ENCODE measurements around the gene STK32B. TPM values are rescaled to one million over a fixed set of nuclear protein-coding genes. Genes with fewer than 3 reads are reported as not detected.

STK32B gene
- polyA plus RNA-seq, 2 of the 4 experiments (the other 2 are of a cell fraction) = 7.6 to 12.1 TPM

DNA sequence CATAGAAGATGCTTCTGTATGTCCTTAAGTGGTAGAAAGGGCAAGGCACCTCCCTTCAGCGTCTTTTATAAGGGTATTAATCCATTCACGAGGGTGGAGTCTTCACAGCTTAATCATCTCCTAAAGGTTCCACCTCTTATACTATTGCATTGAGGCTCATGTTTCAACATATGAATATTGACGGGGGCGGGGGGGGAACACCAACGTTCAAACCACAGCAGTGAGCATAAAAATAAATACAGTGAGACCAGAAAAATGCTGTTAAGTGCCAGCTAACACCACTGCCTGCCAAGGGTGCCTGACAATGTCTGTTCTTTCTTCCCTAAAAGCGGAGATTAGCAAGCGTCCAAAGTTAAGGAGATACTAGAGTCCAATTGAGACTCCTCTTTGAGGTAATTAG is 323.3 kb downstream of the STK32B start:
- TF ChIP-seq CEBPB (IDR thresholded peaks at IDR 0.05) (no peak), EP300 (IDR thresholded peaks at IDR 0.05) (no peak), EHF (CRISPR knock-in tag; IDR thresholded peaks at IDR 0.05) (no peak), CBX2 (IDR thresholded peaks at IDR 0.05; ENCODE audit: borderline replicate concordance, low read depth) (no peak)
- WGBS (ENCODE audit: missing lambda C conversion rate) = 76% methylated on average over 7 of the region's 7 CpGs
- Histone ChIP-seq H3K27ac (peak overlapping the region in 1 of 2 experiments; percentile 43; a peak in 2 of 6 replicates), H3K9me3 (no peaks in the 10 kb centered on the region), H3K4me3 (no peak overlapping the region), H3K4me1 (peaks cover 29% of the 10 kb centered on the region), H3K4me2 (no peak overlapping the region)
- CTCF ChIA-PET = no interaction called here
- ATAC-seq (no peak), DNase-seq (ENCODE audit: low read depth in 1 of 2, low spot score in 1 of 2) (no peak), FAIRE-seq (no peak)
- POLR2A ChIA-PET = no interaction called here

DNA sequence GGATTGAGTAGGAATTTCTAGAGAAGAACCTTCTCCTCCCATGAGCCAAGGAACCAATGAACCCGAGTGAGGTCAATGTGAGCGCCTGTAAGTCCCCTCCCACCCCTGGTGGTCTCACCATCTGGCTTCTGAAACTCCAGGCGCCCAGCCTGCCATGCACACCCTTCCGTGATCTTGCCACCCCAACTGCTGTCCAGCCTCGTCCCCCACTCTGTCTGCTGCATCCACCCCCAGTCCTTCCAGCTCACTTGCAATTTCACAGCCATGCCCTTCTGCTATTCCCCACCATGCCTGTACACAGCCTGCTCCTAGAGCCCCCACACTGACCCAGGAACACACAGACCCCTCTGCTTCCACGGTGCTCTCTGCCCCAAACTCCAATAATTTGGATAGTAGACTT is 323.7 kb downstream of the STK32B start:
- Histone ChIP-seq H3K4me3 (no peak overlapping the region), H3K9me3 (no peaks in the 10 kb centered on the region), H3K4me2 (no peak overlapping the region), H3K27ac (peak overlapping the region in 1 of 2 experiments; percentile 43; a peak in 1 of 6 replicates), H3K4me1 (peaks cover 25% of the 10 kb centered on the region)
- ChIA-PET POLR2A (no interaction called here), CTCF (no interaction called here)
- TF ChIP-seq PHF8 (IDR thresholded peaks at IDR 0.05; ENCODE audit: borderline replicate concordance, low read depth) (no peak), RARB (CRISPR knock-in tag; IDR thresholded peaks at IDR 0.05) (no peak), NPAS2 (CRISPR knock-in tag; IDR thresholded peaks at IDR 0.05; ENCODE audit: borderline replicate concordance) (no peak), ZNF302 (CRISPR knock-in tag; IDR thresholded peaks at IDR 0.05) (no peak), JUN (IDR thresholded peaks at IDR 0.05) (no peak), CHD4 (IDR thresholded peaks at IDR 0.05; ENCODE audit: borderline replicate concordance) (no peak), CEBPB (IDR thresholded peaks at IDR 0.05) (no peak), ZC3H11A (IDR thresholded peaks at IDR 0.05) (no peak)
- TF ChIP-seq, protein P1, sequence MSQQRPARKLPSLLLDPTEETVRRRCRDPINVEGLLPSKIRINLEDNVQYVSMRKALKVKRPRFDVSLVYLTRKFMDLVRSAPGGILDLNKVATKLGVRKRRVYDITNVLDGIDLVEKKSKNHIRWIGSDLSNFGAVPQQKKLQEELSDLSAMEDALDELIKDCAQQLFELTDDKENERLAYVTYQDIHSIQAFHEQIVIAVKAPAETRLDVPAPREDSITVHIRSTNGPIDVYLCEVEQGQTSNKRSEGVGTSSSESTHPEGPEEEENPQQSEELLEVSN (IDR thresholded peaks at IDR 0.05; ENCODE audit: borderline replicate concordance, low read depth) = no peak
- TF ChIP-seq, protein P2, sequence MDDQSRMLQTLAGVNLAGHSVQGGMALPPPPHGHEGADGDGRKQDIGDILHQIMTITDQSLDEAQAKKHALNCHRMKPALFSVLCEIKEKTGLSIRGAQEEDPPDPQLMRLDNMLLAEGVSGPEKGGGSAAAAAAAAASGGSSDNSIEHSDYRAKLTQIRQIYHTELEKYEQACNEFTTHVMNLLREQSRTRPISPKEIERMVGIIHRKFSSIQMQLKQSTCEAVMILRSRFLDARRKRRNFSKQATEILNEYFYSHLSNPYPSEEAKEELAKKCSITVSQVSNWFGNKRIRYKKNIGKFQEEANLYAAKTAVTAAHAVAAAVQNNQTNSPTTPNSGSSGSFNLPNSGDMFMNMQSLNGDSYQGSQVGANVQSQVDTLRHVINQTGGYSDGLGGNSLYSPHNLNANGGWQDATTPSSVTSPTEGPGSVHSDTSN (IDR thresholded peaks at IDR 0.05) = no peak
- 92% methylated on average over 6 of the region's 6 CpGs for WGBS (ENCODE audit: missing lambda C conversion rate)
- FAIRE-seq = no peak
- DNase-seq (ENCODE audit: low read depth in 1 of 2, low spot score in 1 of 2) = no peak
- ATAC-seq = no peak

DNA sequence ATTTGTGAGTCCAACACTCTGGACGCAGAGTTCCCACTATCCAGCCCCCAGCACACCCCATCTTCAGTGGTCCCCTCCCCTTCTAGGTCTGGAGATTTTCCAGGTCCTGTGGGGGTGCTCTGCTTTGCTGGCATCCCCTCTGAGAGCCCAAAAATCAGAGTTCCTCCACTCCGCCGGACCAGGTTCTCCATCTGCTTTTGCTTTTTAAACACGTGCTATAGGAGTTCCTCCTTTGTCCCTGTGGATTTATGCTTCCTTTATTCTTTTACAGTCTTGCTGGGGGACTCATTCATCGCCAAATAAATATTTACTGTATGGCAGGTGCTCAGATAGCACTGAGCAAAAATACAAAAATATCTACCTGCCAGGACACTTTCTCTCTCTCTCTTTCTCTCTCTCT is 324.7 kb downstream of the STK32B start:
- H3K4me1 ChIP-seq = peaks cover 18% of the 10 kb centered on the region
- POLR2A ChIA-PET = no interaction called here
- H3K9me3 ChIP-seq = no peaks in the 10 kb centered on the region
- TF ChIP-seq EHF (CRISPR knock-in tag; IDR thresholded peaks at IDR 0.05) (no peak), TP53 (CRISPR knock-in tag; IDR thresholded peaks at IDR 0.05) (no peak)
- no peak for ATAC-seq
- H3K27ac ChIP-seq = peak overlapping the region in 1 of 2 experiments; percentile 37; a peak in 3 of 6 replicates
- H3K4me3 ChIP-seq = no peak overlapping the region
- DNase-seq (ENCODE audit: low read depth in 1 of 2, low spot score in 1 of 2) = no peak
- WGBS (ENCODE audit: missing lambda C conversion rate) = 96% methylated on average over 5 of the region's 5 CpGs
- no peak overlapping the region for H3K4me2 ChIP-seq
- FAIRE-seq = no peak
- CTCF ChIA-PET = no interaction called here

DNA sequence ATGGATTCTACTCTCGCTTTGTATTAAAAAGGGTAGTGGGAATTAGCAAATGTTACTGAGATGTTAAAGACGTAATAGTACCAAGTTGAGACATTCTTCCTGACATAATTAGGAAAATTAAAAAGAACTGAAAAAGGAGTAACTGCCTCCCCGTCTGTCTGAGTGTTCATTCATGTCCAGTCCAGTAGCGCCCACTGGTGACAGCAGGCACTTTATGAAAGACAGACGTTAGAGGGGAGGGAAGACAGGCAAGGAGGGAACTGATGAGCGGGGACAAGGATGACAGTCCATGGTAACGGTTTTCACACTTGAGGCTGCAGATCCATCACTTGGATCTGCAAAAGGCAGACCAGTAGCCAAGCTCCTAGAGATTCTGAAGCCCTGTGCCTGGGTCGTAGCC is 326.7 kb downstream of the STK32B start:
- peak; percentile 22 to 59; a peak in 2 of 5 replicates for TF ChIP-seq RAD21 (conservative IDR thresholded peaks at IDR 0.05 in 1 of 2, IDR thresholded peaks at IDR 0.05 in 1 of 2)
- TF ChIP-seq, protein P3, sequence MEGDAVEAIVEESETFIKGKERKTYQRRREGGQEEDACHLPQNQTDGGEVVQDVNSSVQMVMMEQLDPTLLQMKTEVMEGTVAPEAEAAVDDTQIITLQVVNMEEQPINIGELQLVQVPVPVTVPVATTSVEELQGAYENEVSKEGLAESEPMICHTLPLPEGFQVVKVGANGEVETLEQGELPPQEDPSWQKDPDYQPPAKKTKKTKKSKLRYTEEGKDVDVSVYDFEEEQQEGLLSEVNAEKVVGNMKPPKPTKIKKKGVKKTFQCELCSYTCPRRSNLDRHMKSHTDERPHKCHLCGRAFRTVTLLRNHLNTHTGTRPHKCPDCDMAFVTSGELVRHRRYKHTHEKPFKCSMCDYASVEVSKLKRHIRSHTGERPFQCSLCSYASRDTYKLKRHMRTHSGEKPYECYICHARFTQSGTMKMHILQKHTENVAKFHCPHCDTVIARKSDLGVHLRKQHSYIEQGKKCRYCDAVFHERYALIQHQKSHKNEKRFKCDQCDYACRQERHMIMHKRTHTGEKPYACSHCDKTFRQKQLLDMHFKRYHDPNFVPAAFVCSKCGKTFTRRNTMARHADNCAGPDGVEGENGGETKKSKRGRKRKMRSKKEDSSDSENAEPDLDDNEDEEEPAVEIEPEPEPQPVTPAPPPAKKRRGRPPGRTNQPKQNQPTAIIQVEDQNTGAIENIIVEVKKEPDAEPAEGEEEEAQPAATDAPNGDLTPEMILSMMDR (IDR thresholded peaks at IDR 0.05) = peak; percentile 12; the same call in 1 of the 3 replicates
- no peak for TF ChIP-seq ZFP36 (IDR thresholded peaks at IDR 0.05; ENCODE audit: borderline replicate concordance, partially characterized antibody)
- TF ChIP-seq FOXS1 (CRISPR knock-in tag; IDR thresholded peaks at IDR 0.05) = no peak
- no peak for ATAC-seq
- no peak overlapping the region for H3K27ac ChIP-seq
- no peak overlapping the region for H3K4me2 ChIP-seq
- FAIRE-seq = no peak
- H3K9me3 ChIP-seq = no peaks in the 10 kb centered on the region
- ChIA-PET CTCF (no interaction called here), POLR2A (no interaction called here)
- no peak overlapping the region for H3K4me3 ChIP-seq
- peak in 1 of 2 experiments; percentile 43 for DNase-seq (ENCODE audit: low read depth in 1 of 2, low spot score in 1 of 2)
- 89% methylated on average over 8 of the region's 8 CpGs for WGBS (ENCODE audit: missing lambda C conversion rate)
- peaks cover 23% of the 10 kb centered on the region for H3K4me1 ChIP-seq

Measured in A549 (cell line).